ENCODE measurements around the gene KRT78.
A peak's percentile ranks its signal among the peaks of the same experiment; 100 is the strongest.

KRT78 gene

GRCh38 chr12:52809166-52809565 is 39.6 kb downstream of the KRT78 start:
- TF ChIP-seq CREB1 (IDR thresholded peaks at IDR 0.05; ENCODE audit: low read depth) (no peak), TAF1 (IDR thresholded peaks at IDR 0.05; ENCODE audit: low read depth) (no peak), EP300 (IDR thresholded peaks at IDR 0.05; ENCODE audit: borderline replicate concordance) (no peak), USF1 (IDR thresholded peaks at IDR 0.05) (no peak), EGR1 (IDR thresholded peaks at IDR 0.05) (no peak)

GRCh38 chr12:52808573-52809160 is 40.1 kb downstream of the KRT78 start:
- no peak for TF ChIP-seq ZBTB7A (IDR thresholded peaks at IDR 0.05; ENCODE audit: low read depth)

DNA sequence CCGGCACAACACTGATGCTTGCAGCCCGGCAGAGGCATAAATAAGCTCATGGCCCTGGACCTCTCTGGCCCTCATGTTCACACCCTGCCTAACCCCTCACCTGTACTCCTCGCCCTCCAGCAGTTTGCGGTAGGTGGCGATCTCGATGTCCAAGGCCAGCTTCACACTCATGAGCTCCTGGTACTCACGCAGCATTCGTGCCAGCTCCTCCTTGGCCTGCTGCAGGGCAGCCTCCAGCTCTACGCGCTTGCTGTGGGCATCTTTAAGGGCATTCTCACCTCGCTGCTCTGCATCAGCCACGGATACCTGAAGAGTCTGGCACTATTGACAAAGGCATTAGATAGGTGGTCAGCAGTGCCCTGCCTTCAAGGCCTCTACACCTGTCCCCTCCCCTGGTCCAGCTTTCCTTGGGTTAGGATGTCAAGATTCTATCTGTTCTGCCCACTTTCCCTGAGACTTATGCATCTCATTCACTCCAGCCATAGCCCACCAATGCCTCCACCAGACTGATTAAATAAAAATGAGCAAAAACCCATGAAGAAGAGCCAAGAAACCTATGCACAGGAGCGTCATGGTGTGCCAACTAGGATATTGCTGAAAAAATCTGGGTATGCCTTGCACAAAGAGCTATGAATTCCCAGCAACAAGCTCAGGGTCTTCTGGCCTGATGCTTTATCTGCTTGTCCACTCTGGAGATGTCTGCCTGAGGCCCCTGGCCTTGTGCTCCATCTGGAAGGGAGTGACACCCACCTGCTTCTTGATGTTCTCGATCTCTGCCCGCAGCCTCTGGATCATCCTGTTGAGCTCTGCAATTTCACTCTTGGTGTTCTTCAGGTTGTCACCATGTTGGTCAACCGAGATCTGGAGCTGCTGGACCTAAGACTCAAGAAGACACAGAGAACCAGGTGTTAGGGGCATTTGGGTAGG is 41.0 kb downstream of the KRT78 start:
- TF ChIP-seq YY1 (IDR thresholded peaks at IDR 0.05; ENCODE audit: low read depth) = no peak
- TF ChIP-seq USF1 (IDR thresholded peaks at IDR 0.05) = no peak
- TF ChIP-seq REST (IDR thresholded peaks at IDR 0.05; ENCODE audit: low read depth) = no peak
- TF ChIP-seq FOXM1 (IDR thresholded peaks at IDR 0.05; ENCODE audit: borderline replicate concordance, low read depth) = no peak
- TF ChIP-seq, protein P1, sequence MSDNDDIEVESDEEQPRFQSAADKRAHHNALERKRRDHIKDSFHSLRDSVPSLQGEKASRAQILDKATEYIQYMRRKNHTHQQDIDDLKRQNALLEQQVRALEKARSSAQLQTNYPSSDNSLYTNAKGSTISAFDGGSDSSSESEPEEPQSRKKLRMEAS (IDR thresholded peaks at IDR 0.05) = no peak
- no peak for TF ChIP-seq NFIC (IDR thresholded peaks at IDR 0.05)
- no peak for TF ChIP-seq TEAD4 (IDR thresholded peaks at IDR 0.05)
- no peak for TF ChIP-seq TCF12 (IDR thresholded peaks at IDR 0.05; ENCODE audit: low read depth)
- TF ChIP-seq EGR1 (IDR thresholded peaks at IDR 0.05) = no peak
- TF ChIP-seq TAF1 (IDR thresholded peaks at IDR 0.05; ENCODE audit: low read depth) = no peak
- no peak for TF ChIP-seq CEBPB (IDR thresholded peaks at IDR 0.05)
- TF ChIP-seq CREB1 (IDR thresholded peaks at IDR 0.05; ENCODE audit: low read depth) = no peak
- TF ChIP-seq RAD21 (IDR thresholded peaks at IDR 0.05; ENCODE audit: low read depth) = no peak
- no peak for TF ChIP-seq EP300 (IDR thresholded peaks at IDR 0.05; ENCODE audit: borderline replicate concordance)
- TF ChIP-seq ZBTB7A (IDR thresholded peaks at IDR 0.05; ENCODE audit: low read depth) = no peak

DNA sequence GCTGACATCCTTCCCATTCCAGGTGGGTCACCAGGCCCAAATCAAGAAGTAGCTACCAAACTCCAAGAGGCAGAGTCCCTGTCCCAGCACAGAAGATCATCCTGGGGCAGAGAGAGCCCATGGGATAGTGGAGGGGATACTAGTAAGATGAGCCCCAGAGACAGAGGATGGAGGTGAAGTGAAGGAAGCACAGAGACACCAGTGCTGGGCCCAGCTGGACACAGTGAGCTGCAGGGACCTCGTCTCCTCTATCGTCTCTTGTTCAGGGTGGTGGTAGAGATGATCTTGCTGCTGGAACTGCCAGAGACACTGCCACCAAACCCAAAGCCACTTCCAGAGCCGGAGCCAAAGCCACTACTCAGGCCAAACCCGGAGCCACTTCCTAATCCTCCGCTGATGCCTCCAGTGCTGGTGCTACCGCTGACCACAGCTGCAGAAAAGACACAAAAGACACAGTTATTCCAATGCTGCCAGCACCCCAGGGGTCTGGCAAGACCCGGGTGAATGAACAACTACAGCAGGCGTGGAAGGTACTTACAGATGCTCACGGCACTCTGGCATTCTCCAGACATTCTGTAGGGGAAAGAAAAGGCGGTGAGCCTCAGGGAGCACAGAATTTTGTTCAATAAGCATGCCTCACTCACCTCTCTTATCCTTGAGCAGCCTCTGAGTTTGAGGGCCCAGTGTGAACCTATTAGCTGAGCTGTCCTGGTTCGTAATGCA is 41.8 kb downstream of the KRT78 start:
- no peak for TF ChIP-seq EP300 (IDR thresholded peaks at IDR 0.05; ENCODE audit: borderline replicate concordance)
- no peak for TF ChIP-seq FOXM1 (IDR thresholded peaks at IDR 0.05; ENCODE audit: borderline replicate concordance, low read depth)
- TF ChIP-seq TAF1 (IDR thresholded peaks at IDR 0.05; ENCODE audit: low read depth) = no peak
- TF ChIP-seq RAD21 (IDR thresholded peaks at IDR 0.05; ENCODE audit: low read depth) = no peak
- no peak for TF ChIP-seq NFIC (IDR thresholded peaks at IDR 0.05)
- no peak for TF ChIP-seq CREB1 (IDR thresholded peaks at IDR 0.05; ENCODE audit: low read depth)
- no peak for TF ChIP-seq USF1 (IDR thresholded peaks at IDR 0.05)
- TF ChIP-seq ZBTB7A (IDR thresholded peaks at IDR 0.05; ENCODE audit: low read depth) = no peak

GRCh38 chr12:52806169-52806811 is 42.5 kb downstream of the KRT78 start:
- no peak for TF ChIP-seq CEBPB (IDR thresholded peaks at IDR 0.05)
- TF ChIP-seq NFIC (IDR thresholded peaks at IDR 0.05) = no peak

DNA sequence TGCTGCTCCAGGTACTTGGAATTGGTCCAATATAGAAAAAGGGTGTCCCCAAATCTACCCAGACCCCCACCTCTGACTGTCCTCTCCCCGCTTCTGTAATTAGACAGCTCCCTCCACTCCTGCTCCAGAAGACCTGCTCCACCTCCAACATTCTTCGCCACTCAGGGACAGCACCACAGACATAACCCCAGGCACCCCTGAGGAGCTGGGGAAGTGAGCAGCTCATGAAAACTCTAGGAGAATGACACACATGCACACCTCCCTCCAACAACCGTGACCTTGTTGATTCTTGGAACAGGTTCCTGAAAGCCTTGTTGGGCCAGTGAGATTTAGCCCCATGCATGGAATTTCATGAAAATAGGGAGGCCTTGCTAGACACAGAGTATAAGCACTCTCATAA is 43.1 kb downstream of the KRT78 start:
- no peak for TF ChIP-seq RAD21 (IDR thresholded peaks at IDR 0.05; ENCODE audit: low read depth)
- TF ChIP-seq TEAD4 (IDR thresholded peaks at IDR 0.05) = peak; percentile 26; the same call in 1 of the 2 replicates
- TF ChIP-seq EGR1 (IDR thresholded peaks at IDR 0.05) = no peak

- TF ChIP-seq RAD21 (IDR thresholded peaks at IDR 0.05; ENCODE audit: low read depth) (peak; percentile 28), EGR1 (IDR thresholded peaks at IDR 0.05) (no peak)
- TF ChIP-seq, protein P1 (IDR thresholded peaks at IDR 0.05) = 0 out of 2 replicates have a peak, but pooled peaks have one; percentile 29
Observed at GRCh38 chr12:52805000-52805399, 43.8 kb downstream of the KRT78 start.
